NCI-H82 (cell line): ENCODE measurements around the gene PHC2.
A peak's percentile ranks its signal among the peaks of the same experiment; 100 is the strongest.

Source experiments
- DNase-seq: peaks from one replicate; lab custom pipeline; 2025; lab: John Stamatoyannopoulos, UW

The PHC2 gene

DNA sequence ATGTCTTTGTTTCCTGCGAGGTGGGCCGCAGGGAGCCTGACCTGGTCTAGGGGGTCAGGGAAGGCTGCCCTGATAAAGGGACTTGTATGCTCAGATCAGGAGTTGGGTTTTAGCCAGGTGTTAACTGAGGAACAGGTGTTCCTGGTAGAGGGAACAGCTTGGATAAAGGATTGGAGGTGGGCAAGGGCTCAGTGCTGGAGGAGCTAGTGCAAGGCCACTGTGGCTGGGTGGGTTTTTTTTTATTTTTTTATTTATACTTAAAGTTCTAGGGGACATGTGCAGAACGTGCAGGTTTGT, 141.1 kb downstream of the PHC2 start:
- DNase-seq = no peak

GRCh38 chr1:33288976-33289857, 141.7 kb downstream of the PHC2 start:
- DNase-seq = no peak

DNA sequence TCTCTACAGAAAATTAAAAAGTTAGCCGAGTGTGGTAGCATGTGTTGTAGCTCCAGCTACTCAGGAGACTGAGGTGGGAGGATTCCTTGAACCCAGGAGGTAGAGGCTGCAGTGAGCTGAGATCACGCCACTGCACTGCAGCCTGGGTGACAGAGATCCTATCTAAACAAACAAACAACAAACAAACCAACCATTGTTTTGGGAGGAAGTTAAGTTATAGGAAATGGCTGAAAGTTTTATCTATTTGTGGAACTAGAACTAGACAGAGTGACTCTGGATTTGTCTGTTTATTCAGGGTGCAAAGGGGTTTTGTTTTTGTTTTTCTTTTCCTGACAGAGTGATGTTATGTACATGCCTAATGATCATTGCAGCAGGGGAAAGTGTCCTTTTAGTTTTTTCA, 143.6 kb downstream of the PHC2 start:
- DNase-seq = no peak

GRCh38 chr1:33286451-33287185, 144.3 kb downstream of the PHC2 start:
- DNase-seq = no peak

DNA sequence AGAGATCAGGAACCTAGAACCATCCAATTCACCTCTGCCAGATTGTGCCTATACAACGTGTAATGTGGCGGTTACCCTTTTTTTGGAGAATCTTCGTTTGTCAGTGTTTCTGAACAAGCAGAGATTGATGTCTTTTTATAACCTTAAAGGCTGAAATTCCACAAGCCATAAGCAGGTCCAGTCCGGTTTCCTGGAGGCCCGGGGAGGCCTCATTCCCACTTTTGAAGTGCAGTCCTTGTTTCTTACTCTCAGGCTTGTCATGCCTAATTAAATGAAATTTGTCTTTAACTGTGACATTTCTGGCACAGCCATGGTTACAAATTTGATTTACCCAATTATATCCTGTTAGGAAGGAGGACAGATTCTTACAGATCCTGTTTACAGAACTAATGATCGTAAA, 146.8 kb downstream of the PHC2 start:
- DNase-seq = peak; percentile 24

DNA sequence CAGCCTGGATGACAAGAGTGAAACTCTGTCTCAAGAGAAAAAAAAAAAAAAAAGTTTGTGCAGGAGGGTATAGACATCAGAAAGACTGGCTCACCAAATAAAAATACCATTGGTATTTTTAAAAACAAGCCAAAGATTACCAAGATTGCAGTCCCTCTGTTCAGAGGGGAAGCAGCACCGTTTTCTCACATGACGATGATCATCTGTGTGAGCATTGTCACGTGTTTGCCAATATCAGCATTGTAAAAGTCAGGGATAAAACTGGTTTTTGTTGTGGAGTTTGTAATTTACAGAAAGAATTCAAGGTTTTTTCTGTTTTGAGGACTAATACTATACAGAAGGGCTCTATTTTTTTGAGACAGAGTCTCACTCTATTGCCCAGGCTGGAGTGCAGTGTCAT, 148.1 kb downstream of the PHC2 start:
- DNase-seq = no peak

GRCh38 chr1:33281554-33282303, 149.2 kb downstream of the PHC2 start:
- DNase-seq = no peak

DNA sequence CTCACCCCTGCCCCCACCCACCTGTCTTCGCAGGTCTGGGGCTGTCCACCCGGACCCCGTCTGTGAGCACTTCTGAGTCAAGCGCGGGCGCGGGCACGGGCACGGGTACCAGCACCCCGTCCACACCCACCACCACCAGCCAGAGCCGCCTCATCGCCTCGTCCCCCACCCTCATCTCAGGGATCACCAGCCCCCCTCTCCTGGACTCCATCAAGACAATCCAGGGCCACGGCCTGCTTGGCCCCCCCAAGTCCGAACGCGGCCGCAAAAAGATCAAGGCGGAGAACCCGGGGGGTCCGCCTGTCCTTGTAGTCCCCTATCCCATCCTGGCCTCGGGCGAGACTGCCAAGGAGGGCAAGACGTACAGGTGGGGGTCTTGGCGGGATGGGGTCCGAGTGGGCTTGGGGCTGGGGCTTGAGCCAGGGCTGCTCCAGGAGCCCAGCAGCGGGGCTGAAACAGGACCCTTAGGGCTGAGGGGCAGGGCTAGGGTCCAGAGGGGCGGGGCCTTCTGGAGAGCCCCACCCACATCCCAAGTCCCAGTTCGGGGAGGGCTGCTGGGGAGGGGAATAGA, 150.7 kb downstream of the PHC2 start:
- DNase-seq = no peak

- DNase-seq = no peak
Observed at GRCh38 chr1:33277488-33278084, 153.3 kb downstream of the PHC2 start.

DNA sequence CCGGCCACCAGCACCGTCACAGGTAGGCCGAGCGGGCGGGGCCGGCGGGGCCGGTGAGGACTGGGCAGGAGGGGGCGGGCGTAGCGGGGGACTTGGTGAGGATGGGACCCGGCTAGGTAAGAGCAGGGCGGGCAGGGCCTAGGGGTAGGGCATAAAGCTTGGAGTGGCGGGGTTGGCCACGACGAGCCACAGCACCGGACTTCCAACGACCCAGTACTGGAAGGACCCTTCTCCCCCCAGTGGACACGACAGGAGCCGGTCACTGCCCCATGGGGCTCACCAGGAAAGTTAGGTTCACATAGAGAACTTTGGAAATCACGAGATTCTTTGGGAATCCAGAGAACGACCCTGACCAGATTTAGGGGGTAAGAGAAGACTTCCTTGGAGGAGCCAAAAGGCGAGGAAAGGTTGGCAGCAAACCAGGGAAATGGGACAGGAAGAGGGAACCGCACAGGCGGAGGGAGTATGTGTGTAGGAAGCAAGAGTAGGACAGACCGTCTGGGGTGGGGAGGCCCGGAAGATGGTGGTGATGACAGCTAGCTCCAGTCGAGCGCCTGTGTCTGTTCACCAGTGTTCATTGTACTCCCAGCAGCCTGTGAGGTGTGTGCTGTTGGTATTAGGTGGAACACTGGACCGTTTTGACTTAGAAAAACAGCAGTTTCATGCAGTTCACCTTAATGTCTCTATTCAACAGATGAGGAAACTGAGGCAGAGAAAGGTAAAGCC, 154.2 kb downstream of the PHC2 start:
- DNase-seq = no peak

DNA sequence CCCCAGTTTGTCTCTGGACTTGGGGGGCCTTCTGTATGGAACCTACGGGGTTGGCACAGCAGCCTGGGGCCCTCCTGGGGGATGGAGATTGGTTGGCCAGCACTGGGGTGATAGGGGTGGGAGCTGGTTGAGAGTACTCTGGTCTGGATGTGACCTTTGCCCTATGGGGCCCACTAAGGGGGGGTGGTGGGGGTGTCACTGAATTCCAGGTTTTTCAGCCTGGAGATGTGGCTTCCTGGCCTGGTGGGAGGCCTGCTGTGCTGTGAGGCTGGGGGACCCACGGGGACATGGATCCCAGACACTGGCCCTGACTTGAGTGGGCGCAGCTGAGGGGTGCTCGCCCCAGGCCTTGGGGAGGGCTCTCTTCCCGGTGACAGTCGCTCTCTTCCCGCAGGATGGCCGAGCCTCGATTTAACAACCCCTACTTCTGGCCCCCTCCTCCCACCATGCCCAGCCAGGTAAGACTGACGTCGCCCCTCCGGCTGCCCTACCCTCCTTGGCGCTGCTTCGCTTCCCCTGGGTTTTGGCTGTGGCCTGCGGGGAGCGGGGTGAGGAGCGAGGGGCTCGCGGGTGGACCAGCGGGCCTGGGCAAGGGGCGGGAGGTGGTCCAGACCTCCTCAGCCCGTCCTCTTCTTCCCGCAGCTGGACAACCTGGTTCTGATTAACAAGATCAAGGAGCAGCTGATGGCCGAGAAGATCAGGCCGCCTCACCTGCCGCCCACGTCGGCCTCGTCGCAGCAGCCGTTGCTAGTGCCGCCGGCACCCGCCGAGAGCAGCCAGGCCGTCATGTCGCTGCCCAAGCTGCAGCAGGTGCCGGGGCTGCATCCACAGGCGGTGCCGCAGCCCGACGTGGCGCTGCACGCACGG, 155.0 kb downstream of the PHC2 start:
- DNase-seq = no peak

DNA sequence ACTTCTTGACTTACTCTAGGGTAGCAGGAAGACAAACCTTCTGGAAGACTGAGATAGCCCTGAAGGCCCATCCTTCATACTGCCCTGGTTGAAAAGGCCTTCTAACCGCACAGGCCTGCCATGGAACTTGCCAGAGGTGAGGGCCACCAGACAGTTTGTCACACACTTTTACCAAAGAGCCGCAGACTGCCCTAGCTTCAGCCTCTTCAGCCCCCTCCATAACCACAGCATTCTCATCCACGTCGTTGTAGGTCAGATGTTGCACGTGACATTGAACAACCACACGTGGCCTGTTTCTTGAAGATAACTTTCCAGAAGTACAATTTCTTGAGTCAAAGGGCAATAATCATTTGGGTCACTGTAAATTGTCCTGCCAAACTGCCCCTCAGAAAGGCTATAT, 155.7 kb downstream of the PHC2 start:
- no peak for DNase-seq

DNA sequence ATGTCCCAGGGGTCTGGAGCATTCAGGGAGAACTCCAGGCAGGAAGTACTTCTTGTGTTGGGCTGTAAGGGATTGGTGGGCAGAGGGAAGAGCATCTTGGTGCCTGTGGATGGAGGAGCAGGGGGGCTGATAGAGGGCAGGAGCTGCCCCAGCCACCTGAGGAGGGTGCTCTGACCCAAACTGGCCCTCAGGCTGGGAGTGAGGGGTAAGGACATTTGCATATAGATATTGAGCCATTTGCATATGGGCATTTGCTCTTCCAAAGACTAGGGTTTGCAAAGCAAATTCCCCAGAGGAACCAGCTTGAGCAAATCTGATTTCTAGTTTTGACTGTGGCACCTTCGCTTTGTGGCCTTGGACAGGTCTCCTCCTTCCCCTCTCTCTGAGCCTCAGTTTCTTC, 156.4 kb downstream of the PHC2 start:
- no peak for DNase-seq

DNA sequence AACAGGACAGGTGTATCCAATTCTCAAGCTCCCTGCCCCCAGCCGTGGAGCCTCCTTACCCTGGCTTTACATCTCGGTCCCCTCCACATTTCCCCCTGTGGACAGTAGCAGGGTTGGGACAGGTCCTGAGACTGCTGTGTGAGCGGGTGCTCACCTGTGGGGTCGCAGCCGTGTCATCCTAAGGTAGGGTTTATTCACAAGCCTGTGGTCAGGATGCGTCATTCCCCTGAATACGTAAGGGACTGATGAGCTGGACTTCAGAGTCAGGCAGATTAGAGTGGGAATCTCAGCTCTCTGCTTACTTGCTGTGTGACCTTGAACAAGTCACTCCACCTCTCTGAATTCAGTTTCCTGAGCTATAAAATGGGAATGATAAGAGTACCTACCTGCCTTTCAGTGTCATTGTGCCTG, 156.9 kb downstream of the PHC2 start:
- no peak for DNase-seq
